Neural cell (in vitro differentiated cells): ENCODE data around the gene IMMP2L.

Source experiments
- EP300 ChIP-seq: fragments of 450-650 bp; conservative IDR thresholded peaks from 2 replicates; pipeline ENCODE4 v1.6.1; 2014; ENCODE audit warnings: antibody characterized with exemption, mild to moderate bottlenecking, moderate library complexity; ENCODE audit not compliant: poor library complexity, severe bottlenecking
- EZH2 ChIP-seq: fragments of 200-600, 300-800 bp; shearing (Covaris generic), sonication (generic); IDR thresholded peaks from 2 replicates; pipeline ENCODE4 v1.6.1; 2014; ENCODE audit warnings: antibody characterized with exemption, low read length, borderline replicate concordance, mild to moderate bottlenecking; ENCODE audit not compliant: insufficient read depth, poor library complexity, severe bottlenecking
- MXI1 ChIP-seq: fragments of 450-650 bp; conservative IDR thresholded peaks from 2 replicates; pipeline ENCODE4 v1.6.1; 2014; ENCODE audit warnings: antibody characterized with exemption, mild to moderate bottlenecking; ENCODE audit not compliant: poor library complexity, severe bottlenecking
- POLR2AphosphoS5 ChIP-seq: IDR thresholded peaks from 2 replicates; pipeline ENCODE4 v1.6.1; 2012
- TF ChIP-seq, protein P1 (sequence below): fragments of 450-650 bp; IDR thresholded peaks from 2 replicates; pipeline ENCODE4 v1.5.1; 2014; ENCODE audit warnings: antibody characterized with exemption, mild to moderate bottlenecking, moderate library complexity; ENCODE audit not compliant: poor library complexity, severe bottlenecking
- TF ChIP-seq, protein P2 (sequence below): IDR thresholded peaks from 2 replicates; pipeline ENCODE4 v1.6.1; 2012; ENCODE audit warnings: borderline replicate concordance

DNA sequence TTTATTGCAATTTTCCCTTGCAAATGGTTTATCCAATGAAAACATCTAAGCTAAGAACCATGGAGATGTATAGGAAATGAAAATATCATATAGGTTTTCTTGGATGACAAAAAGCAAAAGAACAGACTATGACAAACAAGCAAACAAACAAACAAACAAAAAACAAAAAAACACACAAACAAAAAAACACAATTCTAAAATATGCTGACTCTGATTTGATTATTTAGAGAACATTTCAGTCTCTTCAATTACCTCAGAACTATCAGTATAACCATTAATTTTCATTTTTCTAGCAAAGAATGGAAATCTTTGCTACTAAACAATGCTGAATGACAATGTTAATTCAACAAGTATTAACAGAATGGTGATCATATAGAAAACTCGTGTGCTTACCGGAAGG, 840.9 kb downstream of the IMMP2L start:
- TF ChIP-seq, protein P1, sequence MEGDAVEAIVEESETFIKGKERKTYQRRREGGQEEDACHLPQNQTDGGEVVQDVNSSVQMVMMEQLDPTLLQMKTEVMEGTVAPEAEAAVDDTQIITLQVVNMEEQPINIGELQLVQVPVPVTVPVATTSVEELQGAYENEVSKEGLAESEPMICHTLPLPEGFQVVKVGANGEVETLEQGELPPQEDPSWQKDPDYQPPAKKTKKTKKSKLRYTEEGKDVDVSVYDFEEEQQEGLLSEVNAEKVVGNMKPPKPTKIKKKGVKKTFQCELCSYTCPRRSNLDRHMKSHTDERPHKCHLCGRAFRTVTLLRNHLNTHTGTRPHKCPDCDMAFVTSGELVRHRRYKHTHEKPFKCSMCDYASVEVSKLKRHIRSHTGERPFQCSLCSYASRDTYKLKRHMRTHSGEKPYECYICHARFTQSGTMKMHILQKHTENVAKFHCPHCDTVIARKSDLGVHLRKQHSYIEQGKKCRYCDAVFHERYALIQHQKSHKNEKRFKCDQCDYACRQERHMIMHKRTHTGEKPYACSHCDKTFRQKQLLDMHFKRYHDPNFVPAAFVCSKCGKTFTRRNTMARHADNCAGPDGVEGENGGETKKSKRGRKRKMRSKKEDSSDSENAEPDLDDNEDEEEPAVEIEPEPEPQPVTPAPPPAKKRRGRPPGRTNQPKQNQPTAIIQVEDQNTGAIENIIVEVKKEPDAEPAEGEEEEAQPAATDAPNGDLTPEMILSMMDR, result no peak
- TF ChIP-seq, protein P2, sequence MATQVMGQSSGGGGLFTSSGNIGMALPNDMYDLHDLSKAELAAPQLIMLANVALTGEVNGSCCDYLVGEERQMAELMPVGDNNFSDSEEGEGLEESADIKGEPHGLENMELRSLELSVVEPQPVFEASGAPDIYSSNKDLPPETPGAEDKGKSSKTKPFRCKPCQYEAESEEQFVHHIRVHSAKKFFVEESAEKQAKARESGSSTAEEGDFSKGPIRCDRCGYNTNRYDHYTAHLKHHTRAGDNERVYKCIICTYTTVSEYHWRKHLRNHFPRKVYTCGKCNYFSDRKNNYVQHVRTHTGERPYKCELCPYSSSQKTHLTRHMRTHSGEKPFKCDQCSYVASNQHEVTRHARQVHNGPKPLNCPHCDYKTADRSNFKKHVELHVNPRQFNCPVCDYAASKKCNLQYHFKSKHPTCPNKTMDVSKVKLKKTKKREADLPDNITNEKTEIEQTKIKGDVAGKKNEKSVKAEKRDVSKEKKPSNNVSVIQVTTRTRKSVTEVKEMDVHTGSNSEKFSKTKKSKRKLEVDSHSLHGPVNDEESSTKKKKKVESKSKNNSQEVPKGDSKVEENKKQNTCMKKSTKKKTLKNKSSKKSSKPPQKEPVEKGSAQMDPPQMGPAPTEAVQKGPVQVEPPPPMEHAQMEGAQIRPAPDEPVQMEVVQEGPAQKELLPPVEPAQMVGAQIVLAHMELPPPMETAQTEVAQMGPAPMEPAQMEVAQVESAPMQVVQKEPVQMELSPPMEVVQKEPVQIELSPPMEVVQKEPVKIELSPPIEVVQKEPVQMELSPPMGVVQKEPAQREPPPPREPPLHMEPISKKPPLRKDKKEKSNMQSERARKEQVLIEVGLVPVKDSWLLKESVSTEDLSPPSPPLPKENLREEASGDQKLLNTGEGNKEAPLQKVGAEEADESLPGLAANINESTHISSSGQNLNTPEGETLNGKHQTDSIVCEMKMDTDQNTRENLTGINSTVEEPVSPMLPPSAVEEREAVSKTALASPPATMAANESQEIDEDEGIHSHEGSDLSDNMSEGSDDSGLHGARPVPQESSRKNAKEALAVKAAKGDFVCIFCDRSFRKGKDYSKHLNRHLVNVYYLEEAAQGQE, result no peak
- TF ChIP-seq POLR2AphosphoS5, result no peak
- TF ChIP-seq EZH2, result no peak
- no peak for TF ChIP-seq EP300
- TF ChIP-seq MXI1, result no peak
